GM19395 (cell line): ENCODE results near the gene ZNF407.

Experiments
- ATAC-seq: cut with Tn5 transposase; IDR thresholded peaks from one replicate; pipeline ENCODE4 v1.9.1; 2021; ENCODE audit warnings: mild to moderate bottlenecking, moderate library complexity; ENCODE audit not compliant: unreplicated experiment

Gene ZNF407

GRCh38 chr18:74994502-74995418 is 397.1 kb downstream of the ZNF407 start:
- ATAC-seq, result peak; percentile 83

GRCh38 chr18:74995419-74995736 is 397.7 kb downstream of the ZNF407 start:
- ATAC-seq, result no peak

DNA sequence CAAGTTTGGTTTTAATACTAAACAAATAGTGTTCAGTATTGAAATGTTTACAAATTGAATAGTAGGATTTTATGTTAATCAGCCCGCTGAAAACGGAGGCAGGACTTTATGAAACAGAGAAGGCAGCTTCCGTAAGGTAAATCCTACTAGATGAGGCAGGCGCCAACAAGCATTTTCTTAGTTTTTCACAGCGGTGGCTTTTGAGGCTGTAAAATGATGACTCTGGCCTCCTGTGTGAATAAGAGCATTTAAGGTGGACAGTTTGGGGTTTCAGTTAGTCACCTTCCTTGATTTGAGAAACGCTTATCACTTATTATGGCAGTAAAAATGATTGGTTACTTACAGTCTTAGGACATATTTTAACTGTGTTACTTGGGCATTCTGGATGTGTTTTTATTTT is 398.4 kb downstream of the ZNF407 start:
- no peak for ATAC-seq

DNA sequence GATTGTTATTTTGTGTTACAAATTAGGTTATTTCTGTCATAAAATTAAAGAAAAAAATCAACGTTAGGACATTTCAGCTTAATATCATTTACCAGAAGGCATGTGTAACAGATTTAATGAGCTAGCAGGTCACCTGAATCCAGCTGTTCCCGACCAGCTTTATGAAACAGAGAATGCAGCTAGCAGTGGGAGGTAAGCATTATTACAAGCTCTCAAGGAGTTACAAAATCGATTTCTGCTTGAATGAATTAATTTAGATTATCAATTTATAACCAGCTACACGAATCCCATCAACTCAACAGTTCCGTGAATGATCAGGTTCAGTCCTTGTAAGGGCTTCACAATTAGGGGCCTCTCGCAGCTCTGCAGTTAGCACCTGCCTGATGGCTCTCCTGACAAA is 399.3 kb downstream of the ZNF407 start:
- ATAC-seq, result no peak

- no peak for ATAC-seq
Observed at GRCh38 chr18:75000920-75001319, 403.2 kb downstream of the ZNF407 start.

DNA sequence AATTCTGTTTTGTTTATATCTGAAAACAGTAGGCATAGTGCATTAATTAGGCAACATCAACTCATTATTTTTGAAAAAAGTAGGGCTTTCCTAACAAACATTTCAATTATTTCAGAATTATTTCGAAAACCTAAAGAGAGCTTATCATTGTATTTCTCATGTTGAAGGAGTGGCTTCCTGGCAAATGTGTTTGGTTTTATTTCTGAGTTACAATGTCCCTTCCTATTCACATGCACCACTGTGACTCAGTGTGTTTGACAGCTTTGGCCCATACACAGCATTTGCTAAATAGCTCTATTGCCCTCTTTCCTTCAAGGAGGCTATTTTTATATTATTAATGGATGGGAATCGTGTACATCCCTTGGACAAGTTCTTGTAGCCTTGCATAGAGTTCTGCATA is 405.4 kb downstream of the ZNF407 start:
- no peak for ATAC-seq

DNA sequence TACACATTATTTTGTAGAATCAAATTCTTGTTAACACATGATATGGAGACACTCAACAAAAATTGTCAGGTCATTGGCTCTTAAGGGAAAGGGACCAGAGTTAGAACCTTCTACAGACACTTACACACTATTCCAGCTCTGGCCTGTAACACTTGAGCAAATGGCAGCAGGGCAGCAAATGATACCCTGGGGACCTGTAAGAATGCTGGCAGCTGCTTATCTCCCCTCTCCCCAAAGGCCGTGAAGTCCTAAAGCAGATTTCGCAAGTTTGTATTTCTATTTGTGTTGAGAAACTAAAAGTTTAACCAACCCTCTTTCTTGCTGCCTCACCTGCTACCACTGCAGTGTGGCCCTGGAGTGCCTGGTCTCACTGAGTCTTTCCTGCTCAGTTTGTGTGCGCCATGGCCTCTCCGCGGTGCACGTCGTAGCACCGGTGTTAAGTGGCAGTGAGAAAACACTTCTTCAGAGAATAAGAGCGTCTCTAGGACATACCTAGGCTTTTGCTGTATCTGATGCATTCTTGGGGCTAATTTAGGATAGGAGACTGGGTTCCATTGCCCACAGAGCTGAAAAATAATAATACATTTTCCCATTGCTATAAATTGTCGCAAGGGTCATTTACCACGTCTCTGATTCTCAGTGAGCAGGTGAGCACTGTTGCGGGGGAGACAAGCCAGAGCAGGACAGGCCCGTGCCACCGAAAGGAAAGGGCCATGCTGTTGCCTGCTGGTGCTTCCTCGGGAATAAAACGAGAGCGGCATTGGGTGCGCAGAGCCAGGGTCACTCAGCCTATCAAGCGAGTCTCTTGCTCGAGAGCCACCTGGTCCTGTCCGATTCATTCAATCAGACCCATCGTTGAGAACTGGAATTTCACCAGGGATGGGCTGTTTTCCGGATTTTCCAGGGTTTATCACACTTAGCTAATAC is 406.4 kb downstream of the ZNF407 start:
- no peak for ATAC-seq

DNA sequence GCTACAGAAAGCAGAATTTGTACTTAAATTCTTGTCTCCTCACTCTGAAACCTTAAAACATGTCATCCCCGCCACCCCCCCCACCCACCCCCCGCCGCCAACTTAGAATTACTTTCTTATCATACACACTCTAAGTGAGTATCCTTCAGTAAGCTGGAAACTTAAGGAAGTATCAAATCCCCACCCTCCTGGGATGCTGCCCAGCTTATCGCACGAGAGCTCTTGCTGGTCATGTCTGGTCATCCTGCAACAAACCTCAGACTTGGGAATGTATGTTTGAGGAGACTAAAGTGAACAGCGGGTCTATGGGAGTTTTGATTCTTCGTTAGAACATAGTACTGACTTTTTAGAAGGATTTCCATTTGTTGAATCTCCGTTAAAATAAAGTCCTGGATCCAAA is 408.0 kb downstream of the ZNF407 start:
- ATAC-seq, result no peak

DNA sequence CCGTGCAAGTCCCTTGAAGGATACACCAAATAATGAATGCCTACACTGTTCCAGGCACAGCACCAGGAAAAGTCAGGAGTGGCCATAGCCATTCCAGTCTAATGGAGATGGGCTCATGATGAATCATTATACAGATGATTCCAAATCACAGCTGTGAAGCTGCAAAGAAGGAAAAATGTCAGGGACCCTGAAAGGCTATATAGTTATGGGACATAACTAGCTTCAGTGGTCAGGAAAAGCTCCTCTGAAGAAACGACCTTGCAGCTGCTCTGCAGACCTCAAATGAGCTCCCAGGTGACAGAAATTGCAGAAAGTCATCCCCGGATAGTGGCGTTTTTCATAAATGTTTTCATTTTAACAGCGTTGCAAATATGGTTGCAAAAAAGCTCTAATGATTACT is 410.5 kb downstream of the ZNF407 start:
- ATAC-seq, result no peak

GRCh38 chr18:75009296-75009695 is 411.6 kb downstream of the ZNF407 start:
- ATAC-seq, result no peak

GRCh38 chr18:75009878-75010277 is 412.2 kb downstream of the ZNF407 start:
- ATAC-seq, result no peak

- no peak for ATAC-seq
Observed at GRCh38 chr18:75010278-75010677, 412.6 kb downstream of the ZNF407 start.

DNA sequence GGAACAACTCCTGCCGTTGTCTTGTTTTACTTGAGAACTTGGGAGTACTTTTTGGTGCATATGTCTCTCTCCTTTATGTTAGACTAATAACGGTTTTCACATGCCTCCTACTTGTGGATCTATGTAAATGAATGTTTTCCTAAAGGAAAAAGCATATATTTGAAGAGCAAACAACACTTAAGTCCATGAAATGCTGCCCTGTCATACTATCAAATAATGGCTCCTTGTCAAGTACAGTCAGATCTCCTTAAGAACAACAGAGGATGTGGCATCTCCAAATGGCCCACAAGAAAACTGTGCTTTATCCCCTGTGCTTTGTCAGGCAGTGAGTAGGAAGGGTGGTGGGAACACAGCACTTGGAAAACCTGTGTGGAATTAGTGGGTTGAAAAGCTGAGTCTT is 413.0 kb downstream of the ZNF407 start:
- no peak for ATAC-seq

GRCh38 chr18:75016025-75016717 is 418.5 kb downstream of the ZNF407 start:
- ATAC-seq, result peak; percentile 96

- ATAC-seq, result no peak
Observed at GRCh38 chr18:75023473-75023872, 425.8 kb downstream of the ZNF407 start.

DNA sequence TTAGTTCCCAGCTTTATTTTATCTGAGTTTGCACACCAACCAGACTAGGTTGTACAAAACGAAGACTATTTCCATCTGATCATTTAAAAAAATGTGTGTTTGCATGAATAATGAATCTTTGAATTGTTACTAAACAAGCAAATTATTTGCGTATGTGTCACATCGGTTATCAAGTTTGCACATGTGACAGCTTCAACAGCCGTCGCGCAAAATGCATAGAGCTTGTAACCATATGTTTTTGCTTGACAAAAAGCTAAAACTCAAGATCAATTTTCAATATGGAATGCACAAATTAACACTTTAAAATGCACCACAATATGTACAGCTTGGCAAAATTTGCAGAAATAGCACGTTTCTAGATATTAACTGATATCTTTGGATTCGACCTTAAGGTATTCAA is 427.2 kb downstream of the ZNF407 start:
- ATAC-seq, result no peak

- no peak for ATAC-seq
Observed at GRCh38 chr18:75025573-75025972, 427.9 kb downstream of the ZNF407 start.

DNA sequence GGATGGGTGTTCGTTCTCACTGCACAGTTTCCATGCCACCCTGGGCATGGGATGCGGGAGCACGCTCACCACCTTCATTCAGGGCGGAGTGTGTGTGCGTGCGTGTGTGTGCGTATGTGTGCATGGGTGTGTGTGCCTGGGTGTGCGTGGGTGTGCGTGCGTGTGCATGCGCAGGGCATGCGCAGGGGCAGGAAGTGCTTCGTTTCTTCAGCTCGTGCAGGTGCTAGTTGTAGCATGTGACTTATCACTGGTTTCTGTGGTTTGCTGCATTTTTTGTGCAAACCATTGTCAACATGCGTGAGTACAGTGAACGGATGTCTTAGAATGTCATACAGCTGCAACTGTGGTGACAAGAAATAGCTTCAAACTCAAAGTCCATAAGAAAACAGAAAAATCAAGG is 431.8 kb downstream of the ZNF407 start:
- no peak for ATAC-seq

DNA sequence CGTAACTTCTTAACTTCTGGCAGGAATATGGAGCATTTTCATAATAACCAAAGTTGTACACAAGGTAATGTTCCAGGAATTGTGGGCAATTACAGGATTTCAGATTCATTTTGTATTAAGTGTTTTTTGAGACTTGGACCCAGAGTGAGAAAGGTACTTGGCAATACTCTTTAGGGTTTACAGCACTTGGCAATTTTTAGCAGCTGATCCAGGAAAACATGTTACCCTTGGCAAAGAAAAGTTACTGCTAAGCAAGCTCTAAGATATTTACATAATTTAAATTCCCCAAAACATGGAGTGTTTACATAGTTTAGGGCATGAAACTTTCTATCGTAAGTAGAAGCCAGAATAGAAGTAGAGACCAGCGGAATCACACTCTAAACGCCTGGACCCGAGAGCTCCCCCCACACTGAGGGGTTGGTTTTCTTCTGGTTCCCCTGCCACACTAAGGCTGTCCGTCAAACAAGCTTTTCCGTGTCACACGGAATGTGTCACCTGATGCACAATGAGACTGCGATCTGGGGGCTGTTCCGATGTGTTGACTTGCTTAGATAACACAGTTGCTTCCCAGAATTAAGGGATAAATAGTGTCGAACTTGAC is 434.1 kb downstream of the ZNF407 start:
- ATAC-seq, result no peak

GRCh38 chr18:75033516-75033915 is 435.8 kb downstream of the ZNF407 start:
- no peak for ATAC-seq

DNA sequence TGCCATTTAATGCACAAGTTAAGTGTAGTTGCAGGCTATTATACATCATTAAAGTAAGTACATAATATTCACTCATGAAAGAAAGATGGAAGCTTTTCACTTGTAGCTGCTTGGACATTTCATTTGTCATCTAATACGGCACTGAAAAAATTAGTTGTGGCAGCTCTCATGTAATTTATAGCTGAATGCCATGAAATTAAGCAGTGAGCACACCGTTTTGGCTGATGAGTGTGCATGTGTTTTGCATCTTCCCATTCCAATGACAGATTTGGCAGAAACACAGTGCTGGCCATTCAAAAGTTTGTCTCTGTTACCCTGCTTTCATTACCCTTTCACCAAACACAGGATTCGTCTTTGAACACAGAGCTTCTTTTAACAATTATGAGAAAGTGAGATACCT is 437.3 kb downstream of the ZNF407 start:
- ATAC-seq, result no peak
